GM23338 (cell line): ENCODE measurements around the gene CADPS. TPM values are rescaled to one million over a fixed set of nuclear protein-coding genes. Genes with fewer than 3 reads are reported as not detected.

Experiments
- ATAC-seq: fragments of 200-7000 bp; cut with Tn5 transposase; 3 replicates; pipeline ENCODE4 v1.9.1; 2020
- DNase-seq: peaks from one replicate; pipeline ENCODE4 v3.0.0-alpha.2; 2015; ENCODE audit warnings: low spot score
- H2AFZ ChIP-seq: fragments of 200-600 bp; sonication (generic); 2 replicates; pipeline ENCODE4 v1.8.0; 2016; ENCODE audit warnings: antibody characterized with exemption, mild to moderate bottlenecking, moderate library complexity
- H3F3A ChIP-seq: fragments of 200-600 bp; sonication (generic); replicated peaks from 2 replicates; pipeline ENCODE4 v1.8.0; 2017; ENCODE audit warnings: antibody characterized with exemption, mixed run types, low read depth
- H3K27ac ChIP-seq: fragments of 200-600 bp; sonication (generic); 2 replicates; pipeline ENCODE4 v1.6.1; 2016; ENCODE audit warnings: low read depth
- H3K27me3 ChIP-seq: fragments of 200-600 bp; sonication (generic); 2 replicates; pipeline ENCODE4 v1.8.0; 2016; ENCODE audit warnings: mild to moderate bottlenecking, mixed run types, moderate library complexity; ENCODE audit not compliant: insufficient read depth
- H3K36me3 ChIP-seq: fragments of 200-600 bp; sonication (generic); 2 replicates; pipeline ENCODE4 v1.8.0; 2016; ENCODE audit warnings: mild to moderate bottlenecking; ENCODE audit not compliant: insufficient read depth
- H3K4me1 ChIP-seq: fragments of 200-600 bp; sonication (generic); 2 replicates; pipeline ENCODE4 v1.8.0; 2016; ENCODE audit warnings: mild to moderate bottlenecking, moderate library complexity; ENCODE audit not compliant: insufficient read depth
- H3K4me2 ChIP-seq: fragments of 200-600 bp; sonication (generic); 2 replicates; pipeline ENCODE4 v1.7.1; 2017; ENCODE audit warnings: mixed run types
- H3K4me3 ChIP-seq: fragments of 200-600 bp; sonication (generic); 2 replicates; pipeline ENCODE4 v1.6.1; 2016; ENCODE audit warnings: mixed run types
- H3K79me2 ChIP-seq: fragments of 200-600 bp; sonication (generic); replicated peaks from 2 replicates; pipeline ENCODE4 v1.8.0; 2017; ENCODE audit warnings: mild to moderate bottlenecking; ENCODE audit not compliant: insufficient read depth
- H3K9me2 ChIP-seq: fragments of 200-600 bp; sonication (generic); 2 replicates; pipeline ENCODE4 v1.8.0; 2017; ENCODE audit not compliant: insufficient read depth
- H4K20me1 ChIP-seq: fragments of 200-600 bp; sonication (generic); replicated peaks from 2 replicates; pipeline ENCODE4 v1.8.0; 2017; ENCODE audit warnings: mild to moderate bottlenecking; ENCODE audit not compliant: insufficient read depth
- H3K27ac Mint-ChIP-seq: 2 replicates; pipeline ENCODE4 v1.8.0; 2020; ENCODE audit warnings: inconsistent platforms, mild to moderate bottlenecking, moderate library complexity, mixed read lengths
- H3K27me3 Mint-ChIP-seq: 3 replicates; pipeline ENCODE4 v1.8.0; 2022; ENCODE audit warnings: low read depth, mild to moderate bottlenecking, moderate library complexity, mixed read lengths, inconsistent platforms; ENCODE audit not compliant: insufficient read depth, poor library complexity
- H3K36me3 Mint-ChIP-seq: 3 replicates; pipeline ENCODE4 v1.8.0; 2021; ENCODE audit warnings: low read depth, mild to moderate bottlenecking, inconsistent platforms, moderate library complexity, mixed read lengths
- H3K4me1 Mint-ChIP-seq: 3 replicates; pipeline ENCODE4 v1.8.0; 2020; ENCODE audit warnings: mild to moderate bottlenecking, inconsistent platforms, mixed read lengths
- H3K4me3 Mint-ChIP-seq: 3 replicates; pipeline ENCODE4 v1.8.0; 2021; ENCODE audit warnings: moderate library complexity, mild to moderate bottlenecking, inconsistent platforms, mixed read lengths
- H3K9me3 Mint-ChIP-seq: 3 replicates; pipeline ENCODE4 v1.8.0; 2020; ENCODE audit warnings: moderate library complexity, mild to moderate bottlenecking, inconsistent platforms, mixed read lengths
- CREB1 ChIP-seq: fragments of 250-450 bp; sonication (Bioruptor Pico); IDR thresholded peaks from 2 replicates; pipeline ENCODE4 v1.5.0; 2020; ENCODE audit warnings: low read depth, mild to moderate bottlenecking, moderate library complexity
- ETS1 ChIP-seq: IDR thresholded peaks from 2 replicates; pipeline ENCODE4 v1.6.1; 2016; ENCODE audit warnings: antibody characterized with exemption
- EZH2phosphoT487 ChIP-seq: fragments of 200-600 bp; sonication (generic); IDR thresholded peaks from one replicate; pipeline ENCODE4 v1.8.1; 2018; ENCODE audit warnings: antibody characterized with exemption; ENCODE audit not compliant: unreplicated experiment
- JUNB ChIP-seq: IDR thresholded peaks from one replicate; pipeline ENCODE4 v1.6.1; 2016; ENCODE audit warnings: antibody characterized with exemption; ENCODE audit not compliant: unreplicated experiment
- NANOG ChIP-seq: IDR thresholded peaks from 2 replicates; pipeline ENCODE4 v1.6.1; 2016; ENCODE audit warnings: antibody characterized with exemption, borderline replicate concordance
- POLR2AphosphoS5 ChIP-seq: IDR thresholded peaks from 2 replicates; pipeline ENCODE4 v1.6.1; 2016; ENCODE audit warnings: antibody characterized with exemption, low read depth
- REST ChIP-seq: IDR thresholded peaks from one replicate; pipeline ENCODE4 v1.6.1; 2018; ENCODE audit warnings: antibody characterized with exemption; ENCODE audit not compliant: unreplicated experiment
- STAT1 ChIP-seq: IDR thresholded peaks from one replicate; pipeline ENCODE4 v1.6.1; 2016; ENCODE audit warnings: antibody characterized with exemption; ENCODE audit not compliant: unreplicated experiment
- ZNF114 ChIP-seq: fragments of 250-450 bp; sonication (Bioruptor Pico); IDR thresholded peaks from 2 replicates; pipeline ENCODE4 v1.5.0; 2020; ENCODE audit warnings: mild to moderate bottlenecking, moderate library complexity
- ZNF331 ChIP-seq: fragments of 250-450 bp; sonication (Bioruptor Pico); IDR thresholded peaks from 2 replicates; pipeline ENCODE4 v1.5.0; 2020; ENCODE audit warnings: low read depth, mild to moderate bottlenecking, moderate library complexity
- ZNF462 ChIP-seq: fragments of 250-450 bp; sonication (Bioruptor Pico); IDR thresholded peaks from 2 replicates; pipeline ENCODE4 v1.5.0; 2020; ENCODE audit warnings: mild to moderate bottlenecking, moderate library complexity
- polyA plus RNA-seq: library from polyadenylated mRNA; unstranded; fragments of >200 nt; fragmentation: Nextera tagmentation; extraction: Ambion mirVana; gene quantifications from 2 replicates; pipeline ENCODE4 v1.2.1, GENCODE V29; 2016
- total RNA-seq: library from RNA; depleted of rRNA; stranded (reverse); fragments of >200 nt; shearing (Covaris generic); gene quantifications from 2 replicates; pipeline ENCODE4 v1.2.3, GENCODE V29; 2014

CADPS gene
- total and polyA plus RNA-seq, 2 experiments from 2014 or later = 14.7 to 22.0 TPM

- Histone ChIP-seq H3K79me2 (no peaks in the 10 kb centered on the region), H4K20me1 (no peaks in the 10 kb centered on the region), H3K4me3 (no peak overlapping the region), H3K36me3 (no peaks in the 10 kb centered on the region), H3K27ac (no peak overlapping the region), H3K4me2 (peak overlapping the region; percentile 20; the same call in 1 of the 2 replicates), H3K9me2 (no peaks in the 10 kb centered on the region), H2AFZ (no peak overlapping the region), H3F3A (no peaks in the 10 kb centered on the region), H3K27me3 (no peaks in the 10 kb centered on the region), H3K4me1 (peaks cover 30% of the 10 kb centered on the region)
- Mint-ChIP-seq H3K27ac (no peak overlapping the region; the same call in 1 of the 2 replicates), H3K27me3 (no peaks in the 10 kb centered on the region), H3K4me3 (no peak overlapping the region), H3K9me3 (no peaks in the 10 kb centered on the region), H3K4me1 (peaks cover 37% of the 10 kb centered on the region), H3K36me3 (no peaks in the 10 kb centered on the region)
- DNase-seq = no peak
- ATAC-seq = no peak
- TF ChIP-seq JUNB (no peak), REST (no peak), ZNF331 (CRISPR knock-in tag) (no peak), EZH2phosphoT487 (no peak), ETS1 (no peak), ZNF462 (CRISPR knock-in tag) (no peak), CREB1 (no peak), STAT1 (no peak), NANOG (no peak), POLR2AphosphoS5 (no peak), ZNF114 (CRISPR knock-in tag) (no peak)
These were observed 326.5 kb downstream of the CADPS start for GRCh38 chr3:62548528-62549205.
